Measurements from ENCODE around the gene GTPBP3. TPM values are rescaled to one million over a fixed set of nuclear protein-coding genes. Genes with fewer than 3 reads are reported as not detected.

Gene GTPBP3
- polyA plus RNA-seq, 3 donors, result 1.0 to 22.0 (median 1.7) TPM

- peak overlapping the region in 1 of 7 donors; percentile 41 for H3K27ac Mint-ChIP-seq
- peak overlapping the region; percentile 75 for H2AFZ ChIP-seq (ENCODE audit: insufficient read depth, low read depth, low read length, poor library complexity, severe bottlenecking)
These were observed 9.5 kb upstream of the GTPBP3 start for GRCh38 chr19:17327654-17328516.

More at GRCh38 chr19:17327654-17328516, 9.5 kb upstream of the GTPBP3 start:
- Mint-ChIP-seq H3K4me1 (peaks cover 19% of the 10 kb centered on the region), H3K4me3 (peak overlapping the region; percentile 55 to 58), H3K36me3 (peaks cover 25 to 51% of the 10 kb centered on the region in 2 donors), H3K27me3 (ENCODE audit: low read depth in 3 of 3) (peaks cover 26 to 53% (median 27%) of the 10 kb centered on the region in 3 donors), H3K9me3 (peaks cover 0 to 13% (median 11%) of the 10 kb centered on the region in 7 donors)
- peak overlapping the region in 1 of 3 experiments; percentile 71 for H3K4me3 ChIP-seq (replicated peaks in 1 of 3; ENCODE audit: low read depth in 2 of 3, low read length in 3 of 3)
- intact Hi-C loops (cut with micrococcal nuclease), result no loop called here
- no peaks in the 10 kb centered on the region for H3K79me2 ChIP-seq (ENCODE audit: insufficient read depth, low read length)
- WGBS (ENCODE audit: insufficient coverage), result 37% methylated on average over 44 of the region's 64 CpGs
- peak overlapping the region; percentile 78 for H3K4me2 ChIP-seq (replicated peaks; ENCODE audit: extremely low read depth, low read length, poor library complexity, severe bottlenecking)
- H3K9ac ChIP-seq (ENCODE audit: insufficient read depth, low read length, poor library complexity, severe bottlenecking), result peak overlapping the region; percentile 40
- H3K27me3 ChIP-seq (ENCODE audit: control insufficient read depth in 2 of 2, insufficient read depth in 2 of 2, low read length in 2 of 2), result peaks cover 11 to 31% of the 10 kb centered on the region in 2 donors
- TF ChIP-seq, protein P1, sequence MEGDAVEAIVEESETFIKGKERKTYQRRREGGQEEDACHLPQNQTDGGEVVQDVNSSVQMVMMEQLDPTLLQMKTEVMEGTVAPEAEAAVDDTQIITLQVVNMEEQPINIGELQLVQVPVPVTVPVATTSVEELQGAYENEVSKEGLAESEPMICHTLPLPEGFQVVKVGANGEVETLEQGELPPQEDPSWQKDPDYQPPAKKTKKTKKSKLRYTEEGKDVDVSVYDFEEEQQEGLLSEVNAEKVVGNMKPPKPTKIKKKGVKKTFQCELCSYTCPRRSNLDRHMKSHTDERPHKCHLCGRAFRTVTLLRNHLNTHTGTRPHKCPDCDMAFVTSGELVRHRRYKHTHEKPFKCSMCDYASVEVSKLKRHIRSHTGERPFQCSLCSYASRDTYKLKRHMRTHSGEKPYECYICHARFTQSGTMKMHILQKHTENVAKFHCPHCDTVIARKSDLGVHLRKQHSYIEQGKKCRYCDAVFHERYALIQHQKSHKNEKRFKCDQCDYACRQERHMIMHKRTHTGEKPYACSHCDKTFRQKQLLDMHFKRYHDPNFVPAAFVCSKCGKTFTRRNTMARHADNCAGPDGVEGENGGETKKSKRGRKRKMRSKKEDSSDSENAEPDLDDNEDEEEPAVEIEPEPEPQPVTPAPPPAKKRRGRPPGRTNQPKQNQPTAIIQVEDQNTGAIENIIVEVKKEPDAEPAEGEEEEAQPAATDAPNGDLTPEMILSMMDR (IDR thresholded peaks at IDR 0.05), result no peak
- no peak overlapping the region for H3K27ac ChIP-seq (ENCODE audit: low read depth in 1 of 2, low read length in 2 of 2)
- H4K20me1 ChIP-seq (ENCODE audit: insufficient read depth, low read length), result peaks cover 37% of the 10 kb centered on the region
- peaks cover 21 to 31% of the 10 kb centered on the region in 2 donors for H3K4me1 ChIP-seq (ENCODE audit: control insufficient read depth in 1 of 2, insufficient read depth in 2 of 2, low read length in 2 of 2)
- peak; percentile 53 to 69 (median 60) for DNase-seq
- peaks cover 0 to 12% of the 10 kb centered on the region in 2 donors for H3K9me3 ChIP-seq (replicated peaks in 1 of 2; ENCODE audit: control insufficient read depth in 1 of 2, insufficient read depth in 1 of 2, low read length in 2 of 2)
- H3K36me3 ChIP-seq (replicated peaks in 1 of 2; ENCODE audit: control insufficient read depth in 1 of 2, insufficient read depth in 2 of 2, low read length in 2 of 2), result peaks cover 8 to 13% of the 10 kb centered on the region in 2 donors

Data from CD14-positive monocyte (primary cell).